GF-D8 (cell line): ENCODE measurements around the gene ARL14.

Source experiments
- DNase-seq: peaks from one replicate; lab custom pipeline; 2025; lab: John Stamatoyannopoulos, UW

Gene ARL14

GRCh38 chr3:160676547-160677303 lies at the start of gene ARL14:
ARL14 (plus strand) TSS chr3:160677160; CDS start chr3:160677347, 187 bp downstream.
- no peak for DNase-seq

GRCh38 chr3:160629491-160629890 lies 47.5 kb upstream of the ARL14 start:
- no peak for DNase-seq

GRCh38 chr3:160633361-160634083 lies 43.4 kb upstream of the ARL14 start:
- DNase-seq, result no peak

GRCh38 chr3:160635213-160635612 lies 41.7 kb upstream of the ARL14 start:
- DNase-seq, result no peak

- no peak for DNase-seq
These were observed 39.9 kb upstream of the ARL14 start for GRCh38 chr3:160637086-160637485.

- no peak for DNase-seq
These were observed 38.8 kb upstream of the ARL14 start for GRCh38 chr3:160638184-160638583.

- no peak for DNase-seq
These were observed 35.2 kb upstream of the ARL14 start for GRCh38 chr3:160641665-160642309.

- DNase-seq, result no peak
These were observed 33.0 kb upstream of the ARL14 start for GRCh38 chr3:160643994-160644393.

GRCh38 chr3:160644491-160644890 lies 32.5 kb upstream of the ARL14 start:
- DNase-seq, result no peak

- DNase-seq, result no peak
These were observed 28.3 kb upstream of the ARL14 start for GRCh38 chr3:160648701-160649100.

GRCh38 chr3:160649596-160649995 lies 27.4 kb upstream of the ARL14 start:
- no peak for DNase-seq

- no peak for DNase-seq
These were observed 23.4 kb upstream of the ARL14 start for GRCh38 chr3:160653512-160653911.

GRCh38 chr3:160660902-160661301 lies 16.1 kb upstream of the ARL14 start:
- no peak for DNase-seq

GRCh38 chr3:160661660-160662059 lies 15.3 kb upstream of the ARL14 start:
- DNase-seq, result no peak

GRCh38 chr3:160665231-160665630 lies 11.7 kb upstream of the ARL14 start:
- DNase-seq, result no peak

- DNase-seq, result no peak
These were observed 11.0 kb upstream of the ARL14 start for GRCh38 chr3:160665784-160666526.

- DNase-seq, result no peak
These were observed 9.5 kb upstream of the ARL14 start for GRCh38 chr3:160667452-160667851.

- no peak for DNase-seq
These were observed 8.5 kb upstream of the ARL14 start for GRCh38 chr3:160668454-160668853.

- no peak for DNase-seq
These were observed 5.7 kb upstream of the ARL14 start for GRCh38 chr3:160671231-160671630.

- DNase-seq, result no peak
These were observed 5.0 kb upstream of the ARL14 start for GRCh38 chr3:160671995-160672394.

- no peak for DNase-seq
These were observed 3.8 kb upstream of the ARL14 start for GRCh38 chr3:160673188-160673587.

- DNase-seq, result no peak
These were observed 1.3 kb upstream of the ARL14 start for GRCh38 chr3:160675566-160676124.
